ENCODE data around the gene TUT4.

TUT4 gene

DNA sequence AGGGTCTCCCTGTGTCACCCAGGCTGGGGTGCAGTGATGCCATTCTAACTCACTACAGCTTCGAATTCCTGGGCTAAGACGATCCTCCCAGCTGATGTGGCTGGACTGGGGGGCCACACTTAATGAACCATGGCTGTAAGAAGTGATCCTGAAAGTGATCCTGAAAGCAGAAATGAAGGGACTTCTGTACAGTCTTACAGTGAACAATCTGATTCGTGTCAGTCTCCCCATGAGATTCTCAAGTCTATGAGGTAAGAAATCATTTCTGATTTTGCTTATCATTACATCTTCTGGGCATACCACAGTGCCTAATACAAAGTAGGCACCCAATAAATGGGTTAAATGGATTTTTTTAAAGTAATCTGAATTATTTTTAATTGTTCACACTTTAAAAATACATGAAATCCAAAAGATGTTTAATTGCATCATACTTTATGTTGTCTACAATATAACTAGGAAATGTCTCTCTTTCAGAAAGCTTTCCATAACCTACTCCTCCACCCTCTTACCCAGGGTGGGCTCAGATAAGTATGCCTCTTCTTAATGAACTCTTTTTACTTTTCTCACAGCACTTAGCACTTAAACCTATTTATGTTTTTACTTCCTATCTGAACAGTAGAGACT, 21.5 kb downstream of the TUT4 start:
- H3K36me3 ChIP-seq (ENCODE audit: control insufficient read depth, insufficient read depth, low read length, severe bottlenecking) = peaks cover 3% of the 10 kb centered on the region
- no peak for DNase-seq (ENCODE audit: low read depth)
- no peak overlapping the region for H3K9ac ChIP-seq (ENCODE audit: low read length)
- H3K27me3 ChIP-seq (replicated peaks; ENCODE audit: control insufficient read depth, insufficient read depth, low read length) = no peaks in the 10 kb centered on the region
- peaks cover 2% of the 10 kb centered on the region for H3K4me1 ChIP-seq (ENCODE audit: control insufficient read depth, insufficient read depth, low read length)
- H3K9me3 ChIP-seq (ENCODE audit: control insufficient read depth, low read length) = no peaks in the 10 kb centered on the region
- H3K4me3 ChIP-seq (ENCODE audit: low read length) = no peak overlapping the region

DNA sequence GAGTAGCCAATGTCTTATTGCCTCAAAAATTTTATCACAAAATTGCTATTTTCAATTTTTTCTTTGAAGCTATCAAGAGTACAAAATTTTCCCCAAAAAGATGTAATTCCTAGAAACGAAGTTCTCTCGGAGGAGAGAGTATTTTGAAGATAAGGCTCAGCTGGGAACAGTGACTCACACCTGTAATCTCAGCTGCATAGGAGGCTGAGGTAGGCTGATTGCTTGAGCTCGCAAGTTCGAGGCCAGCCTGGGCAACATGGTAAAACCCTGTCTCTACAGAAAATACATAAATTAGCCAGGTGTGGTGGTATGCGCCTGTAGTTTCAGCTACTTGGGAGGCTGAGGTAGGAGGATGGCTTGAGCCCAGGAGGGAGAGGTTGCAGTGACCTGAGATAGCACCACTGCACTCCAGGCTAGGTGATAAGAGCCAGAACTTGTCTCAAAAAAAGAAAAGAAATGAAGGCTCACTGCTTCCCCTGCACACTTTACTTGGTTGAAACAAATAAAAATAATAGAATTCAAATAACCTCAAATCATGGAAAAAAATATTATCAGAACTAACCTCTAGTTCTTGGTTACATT, 22.2 kb downstream of the TUT4 start:
- no peaks in the 10 kb centered on the region for H3K9me3 ChIP-seq (ENCODE audit: control insufficient read depth, low read length)
- H3K27me3 ChIP-seq (replicated peaks; ENCODE audit: control insufficient read depth, insufficient read depth, low read length) = no peaks in the 10 kb centered on the region
- peaks cover 6% of the 10 kb centered on the region for H3K36me3 ChIP-seq (ENCODE audit: control insufficient read depth, insufficient read depth, low read length, severe bottlenecking)
- H3K9ac ChIP-seq (ENCODE audit: low read length) = no peak overlapping the region
- H3K4me1 ChIP-seq (ENCODE audit: control insufficient read depth, insufficient read depth, low read length) = peaks cover 2% of the 10 kb centered on the region
- no peak for DNase-seq (ENCODE audit: low read depth)
- H3K4me3 ChIP-seq (ENCODE audit: low read length) = no peak overlapping the region

DNA sequence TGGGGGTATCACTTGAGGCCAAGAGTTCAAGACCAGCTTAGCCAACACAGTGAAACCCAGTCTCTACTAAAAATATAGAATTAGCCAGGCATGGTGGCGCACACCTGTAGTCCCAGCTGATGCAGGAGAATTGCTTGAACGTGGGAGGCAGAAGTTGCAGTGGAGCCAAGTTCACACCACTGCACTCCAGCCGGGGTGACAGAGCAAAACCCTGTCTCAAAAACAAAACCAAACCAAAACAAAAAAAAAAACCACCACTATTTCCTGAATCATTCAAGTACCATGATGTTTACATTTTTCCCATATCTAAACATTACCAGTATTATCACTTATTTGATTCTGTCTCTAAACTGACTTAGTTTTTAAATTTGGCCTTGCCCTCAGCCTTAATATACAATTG, 29.5 kb downstream of the TUT4 start:
- peaks cover 17% of the 10 kb centered on the region for H3K36me3 ChIP-seq (ENCODE audit: control insufficient read depth, insufficient read depth, low read length, severe bottlenecking)
- no peak overlapping the region for H3K9ac ChIP-seq (ENCODE audit: low read length)
- no peaks in the 10 kb centered on the region for H3K27me3 ChIP-seq (replicated peaks; ENCODE audit: control insufficient read depth, insufficient read depth, low read length)
- DNase-seq (ENCODE audit: low read depth) = peak; percentile 36
- H3K4me1 ChIP-seq (ENCODE audit: control insufficient read depth, insufficient read depth, low read length) = no peaks in the 10 kb centered on the region
- no peak overlapping the region for H3K4me3 ChIP-seq (ENCODE audit: low read length)
- H3K9me3 ChIP-seq (ENCODE audit: control insufficient read depth, low read length) = no peaks in the 10 kb centered on the region

DNA sequence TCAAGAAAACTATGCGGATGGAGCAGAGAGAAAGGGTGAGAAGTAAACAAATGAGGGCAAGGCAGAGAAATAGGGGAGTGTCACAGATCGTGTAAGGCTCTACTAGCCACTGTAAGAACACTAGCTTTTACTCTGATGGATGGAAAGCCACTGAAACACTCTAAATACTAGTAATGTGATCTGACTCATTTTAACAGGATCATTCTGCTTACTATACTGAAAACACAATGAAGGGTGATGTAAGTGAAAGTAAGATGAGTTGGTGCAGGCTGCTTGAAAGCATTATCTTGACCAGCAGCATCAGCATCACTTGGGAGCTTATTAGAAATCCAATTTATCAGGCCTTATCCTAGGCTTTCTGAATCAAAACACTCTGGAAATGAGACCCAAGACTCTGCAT, 32.7 kb downstream of the TUT4 start:
- H3K4me3 ChIP-seq (ENCODE audit: low read length) = no peak overlapping the region
- no peaks in the 10 kb centered on the region for H3K4me1 ChIP-seq (ENCODE audit: control insufficient read depth, insufficient read depth, low read length)
- no peak overlapping the region for H3K9ac ChIP-seq (ENCODE audit: low read length)
- peak; percentile 56 for DNase-seq (ENCODE audit: low read depth)
- H3K27me3 ChIP-seq (replicated peaks; ENCODE audit: control insufficient read depth, insufficient read depth, low read length) = no peaks in the 10 kb centered on the region
- no peaks in the 10 kb centered on the region for H3K9me3 ChIP-seq (ENCODE audit: control insufficient read depth, low read length)
- H3K36me3 ChIP-seq (ENCODE audit: control insufficient read depth, insufficient read depth, low read length, severe bottlenecking) = peaks cover 13% of the 10 kb centered on the region

GRCh38 chr1:52518962-52519361, 33.9 kb downstream of the TUT4 start:
- Histone ChIP-seq H3K27me3 (replicated peaks; ENCODE audit: control insufficient read depth, insufficient read depth, low read length) (no peaks in the 10 kb centered on the region), H3K36me3 (ENCODE audit: control insufficient read depth, insufficient read depth, low read length, severe bottlenecking) (peaks cover 11% of the 10 kb centered on the region), H3K4me3 (ENCODE audit: low read length) (no peak overlapping the region), H3K9ac (ENCODE audit: low read length) (no peak overlapping the region), H3K4me1 (ENCODE audit: control insufficient read depth, insufficient read depth, low read length) (no peaks in the 10 kb centered on the region), H3K9me3 (ENCODE audit: control insufficient read depth, low read length) (no peaks in the 10 kb centered on the region)
- DNase-seq (ENCODE audit: low read depth) = no peak

DNA sequence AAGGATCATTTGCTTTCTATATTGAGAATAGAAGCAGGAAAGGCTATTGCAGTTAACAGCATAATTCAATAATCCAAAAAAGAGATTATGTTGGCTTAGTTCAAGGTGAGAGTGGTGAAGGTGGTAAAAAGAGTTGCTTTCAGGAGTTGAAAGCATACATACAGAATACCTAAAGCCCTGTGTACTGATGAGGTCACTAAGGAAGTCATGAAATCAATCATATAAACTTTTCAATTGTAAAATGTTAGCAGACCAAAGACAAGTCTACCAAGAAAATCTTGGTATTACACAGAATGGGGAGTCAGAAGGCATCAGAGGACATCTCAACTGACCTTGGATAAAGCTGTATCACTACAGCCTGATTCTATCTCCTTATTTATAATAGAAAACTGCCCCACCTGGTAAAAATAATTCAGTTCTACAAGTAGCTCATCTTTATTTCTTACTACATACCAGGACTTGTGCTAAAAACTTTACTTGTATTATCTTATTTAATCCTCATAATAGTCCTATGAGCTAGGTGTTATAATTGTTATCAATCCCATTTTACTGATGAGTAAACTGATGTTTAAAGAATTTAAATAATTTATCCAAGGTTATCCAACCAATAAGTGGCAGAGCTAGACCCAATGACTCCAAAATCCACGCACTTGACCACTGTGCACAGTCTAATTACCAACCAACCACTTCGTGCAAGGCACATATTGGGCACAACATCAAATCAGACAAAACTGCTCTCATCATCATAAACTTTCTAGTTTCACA, 40.9 kb downstream of the TUT4 start:
- H3K9ac ChIP-seq (ENCODE audit: low read length) = no peak overlapping the region
- H3K4me1 ChIP-seq (ENCODE audit: control insufficient read depth, insufficient read depth, low read length) = peaks cover 6% of the 10 kb centered on the region
- peaks cover 11% of the 10 kb centered on the region for H3K36me3 ChIP-seq (ENCODE audit: control insufficient read depth, insufficient read depth, low read length, severe bottlenecking)
- no peak overlapping the region for H3K4me3 ChIP-seq (ENCODE audit: low read length)
- no peaks in the 10 kb centered on the region for H3K27me3 ChIP-seq (replicated peaks; ENCODE audit: control insufficient read depth, insufficient read depth, low read length)
- no peaks in the 10 kb centered on the region for H3K9me3 ChIP-seq (ENCODE audit: control insufficient read depth, low read length)
- DNase-seq (ENCODE audit: low read depth) = no peak

GRCh38 chr1:52511439-52511838, 41.5 kb downstream of the TUT4 start:
- no peak overlapping the region for H3K9ac ChIP-seq (ENCODE audit: low read length)
- H3K9me3 ChIP-seq (ENCODE audit: control insufficient read depth, low read length) = no peaks in the 10 kb centered on the region
- no peaks in the 10 kb centered on the region for H3K27me3 ChIP-seq (replicated peaks; ENCODE audit: control insufficient read depth, insufficient read depth, low read length)
- peaks cover 6% of the 10 kb centered on the region for H3K4me1 ChIP-seq (ENCODE audit: control insufficient read depth, insufficient read depth, low read length)
- peaks cover 11% of the 10 kb centered on the region for H3K36me3 ChIP-seq (ENCODE audit: control insufficient read depth, insufficient read depth, low read length, severe bottlenecking)
- H3K4me3 ChIP-seq (ENCODE audit: low read length) = no peak overlapping the region
- no peak for DNase-seq (ENCODE audit: low read depth)

DNA sequence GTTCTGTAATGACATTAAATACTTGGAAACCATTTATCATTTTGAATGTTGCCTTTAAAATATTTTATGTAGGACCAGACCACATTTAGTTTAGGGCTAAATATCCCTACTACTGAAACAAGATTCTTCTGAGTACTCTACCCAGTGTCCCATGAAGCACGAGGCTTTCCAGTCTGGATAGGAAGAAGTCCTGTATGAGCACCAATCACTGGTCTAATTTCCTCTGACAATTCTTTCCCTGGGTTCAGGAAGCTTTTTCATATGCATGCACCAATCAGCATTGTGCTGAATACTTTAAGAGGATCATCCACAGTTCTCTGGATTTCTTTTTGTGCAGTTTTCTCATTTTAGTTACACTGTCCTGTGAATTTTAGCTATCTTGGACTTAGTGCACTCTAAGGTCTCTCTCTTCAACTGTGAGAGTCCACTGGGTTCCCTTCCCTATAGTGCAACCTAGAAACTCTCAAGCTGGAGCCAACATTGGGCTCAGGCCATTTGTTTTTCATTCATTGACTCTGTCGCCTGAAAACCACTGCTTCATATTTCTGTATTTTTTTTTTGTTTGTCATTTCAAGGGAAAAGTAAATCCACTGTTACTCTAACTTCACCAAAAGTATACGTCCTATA, 45.9 kb downstream of the TUT4 start:
- no peaks in the 10 kb centered on the region for H3K9me3 ChIP-seq (ENCODE audit: control insufficient read depth, low read length)
- no peaks in the 10 kb centered on the region for H3K36me3 ChIP-seq (ENCODE audit: control insufficient read depth, insufficient read depth, low read length, severe bottlenecking)
- H3K4me1 ChIP-seq (ENCODE audit: control insufficient read depth, insufficient read depth, low read length) = peaks cover 6% of the 10 kb centered on the region
- no peaks in the 10 kb centered on the region for H3K27me3 ChIP-seq (replicated peaks; ENCODE audit: control insufficient read depth, insufficient read depth, low read length)
- no peak overlapping the region for H3K4me3 ChIP-seq (ENCODE audit: low read length)
- no peak overlapping the region for H3K9ac ChIP-seq (ENCODE audit: low read length)
- no peak for DNase-seq (ENCODE audit: low read depth)

DNA sequence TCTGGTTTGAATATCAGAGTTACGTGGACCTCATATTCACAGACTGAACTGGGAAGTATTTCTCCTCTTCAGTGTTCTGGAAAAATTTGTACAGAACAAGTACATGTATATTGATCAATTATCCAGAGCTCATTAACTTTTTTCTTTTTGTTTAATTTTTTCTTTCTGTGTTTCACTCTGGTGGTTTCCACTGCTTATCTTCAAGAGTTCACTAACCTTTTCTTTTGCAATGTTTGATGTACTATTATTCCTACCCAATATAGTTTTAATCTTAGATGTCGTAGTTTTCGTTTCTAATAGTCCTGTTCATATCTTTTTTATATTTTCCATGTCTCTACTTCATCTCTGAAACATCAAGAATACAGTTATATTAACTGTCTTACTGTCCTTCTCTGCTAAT, 46.5 kb downstream of the TUT4 start:
- H3K27me3 ChIP-seq (replicated peaks; ENCODE audit: control insufficient read depth, insufficient read depth, low read length) = no peaks in the 10 kb centered on the region
- H3K36me3 ChIP-seq (ENCODE audit: control insufficient read depth, insufficient read depth, low read length, severe bottlenecking) = no peaks in the 10 kb centered on the region
- no peaks in the 10 kb centered on the region for H3K9me3 ChIP-seq (ENCODE audit: control insufficient read depth, low read length)
- H3K9ac ChIP-seq (ENCODE audit: low read length) = no peak overlapping the region
- peaks cover 5% of the 10 kb centered on the region for H3K4me1 ChIP-seq (ENCODE audit: control insufficient read depth, insufficient read depth, low read length)
- no peak for DNase-seq (ENCODE audit: low read depth)
- no peak overlapping the region for H3K4me3 ChIP-seq (ENCODE audit: low read length)

DNA sequence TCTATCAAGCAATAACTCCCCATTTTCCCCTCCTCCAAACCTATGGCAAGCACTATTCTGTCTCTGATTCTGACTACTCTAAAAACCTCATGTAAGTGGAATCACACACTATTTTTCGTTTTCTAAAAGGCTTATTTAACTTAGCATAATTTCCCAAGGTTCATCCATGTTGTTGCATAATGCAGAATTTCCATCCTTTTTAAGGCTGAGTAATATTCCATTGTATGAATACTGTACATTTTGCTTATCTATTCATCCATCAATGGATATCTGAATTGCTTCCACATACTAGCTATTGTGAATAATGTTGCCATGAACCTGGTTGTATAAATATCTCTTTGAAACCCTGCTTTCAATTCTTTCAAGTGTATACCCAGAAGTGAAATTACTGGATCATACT, 48.2 kb downstream of the TUT4 start:
- Histone ChIP-seq H3K9ac (ENCODE audit: low read length) (no peak overlapping the region), H3K27me3 (replicated peaks; ENCODE audit: control insufficient read depth, insufficient read depth, low read length) (no peaks in the 10 kb centered on the region), H3K4me1 (ENCODE audit: control insufficient read depth, insufficient read depth, low read length) (no peaks in the 10 kb centered on the region), H3K36me3 (ENCODE audit: control insufficient read depth, insufficient read depth, low read length, severe bottlenecking) (no peaks in the 10 kb centered on the region), H3K9me3 (ENCODE audit: control insufficient read depth, low read length) (no peaks in the 10 kb centered on the region), H3K4me3 (ENCODE audit: low read length) (no peak overlapping the region)
- DNase-seq (ENCODE audit: low read depth) = no peak

GRCh38 chr1:52503706-52504105, 49.2 kb downstream of the TUT4 start:
- Histone ChIP-seq H3K9ac (ENCODE audit: low read length) (no peak overlapping the region), H3K4me1 (ENCODE audit: control insufficient read depth, insufficient read depth, low read length) (no peaks in the 10 kb centered on the region), H3K9me3 (ENCODE audit: control insufficient read depth, low read length) (no peaks in the 10 kb centered on the region), H3K36me3 (ENCODE audit: control insufficient read depth, insufficient read depth, low read length, severe bottlenecking) (no peaks in the 10 kb centered on the region), H3K4me3 (ENCODE audit: low read length) (no peak overlapping the region), H3K27me3 (replicated peaks; ENCODE audit: control insufficient read depth, insufficient read depth, low read length) (no peaks in the 10 kb centered on the region)
- DNase-seq (ENCODE audit: low read depth) = no peak
